GM12878 (cell line): Measurements from ENCODE around the gene POLR1G. TPM values are rescaled to one million over a fixed set of nuclear protein-coding genes. Genes with fewer than 3 reads are reported as not detected.
"Not testable (repeated sequence)": the region's sequence is repeated elsewhere in the genome, so short reads cannot be mapped to it uniquely, and the experiment has no call there.

Source experiments
- ATAC-seq: fragments of 200-7000 bp; cut with Tn5 transposase; 3 replicates; pipeline ENCODE4 v1.9.1; 2020; ENCODE audit warnings: mild to moderate bottlenecking, moderate library complexity
- BruUV-seq: library from RNA; stranded (reverse); fragments of 400-500 nt; replicated peaks from 2 replicates; lab custom pipeline; 2021; lab: Mats Ljungman, UMichigan
- CTCF ChIA-PET: fragments of 300-600 bp; sonication (Branson Sonifier 250); formaldehyde crosslinking; extraction: SDS; loops from one replicate; lab custom pipeline; 2021; ENCODE audit warnings: inconsistent platforms; lab: Yijun Ruan, JAX
- POLR2A ChIA-PET: fragments of 350-600 bp; formaldehyde crosslinking; extraction: SDS; loops from one replicate; lab custom pipeline; 2021; ENCODE audit warnings: inconsistent platforms; lab: Charles Lee
- RAD21 ChIA-PET: fragments of 300-600 bp; sonication (Branson Sonifier 250); formaldehyde crosslinking; loops from one replicate; lab custom pipeline; 2023; ENCODE audit warnings: antibody characterized with exemption; ENCODE audit not compliant: unreplicated experiment; lab: Charles Lee
- SMC1A ChIA-PET: fragments of 300-600 bp; sonication (Branson Sonifier 250); formaldehyde crosslinking; loops from one replicate; lab custom pipeline; 2023; ENCODE audit not compliant: unreplicated experiment, uncharacterized antibody; lab: Charles Lee
- DNase-seq: peaks from one replicate; pipeline ENCODE4 v3.0.0-alpha.2; 2011; ENCODE audit warnings: low read depth, low spot score
- FAIRE-seq: peaks from 3 replicates; lab custom pipeline; 2011; peaks lifted over from hg19 to GRCh38; lab: Jason Lieb, UNC
- H2AFZ ChIP-seq: 2 replicates; pipeline ENCODE4 v1.6.0; 2011; ENCODE audit warnings: low read depth, low read length, control low read depth; ENCODE audit not compliant: control insufficient read depth
- H3K27ac ChIP-seq: 2 replicates; pipeline ENCODE4 v1.5.1; 2011; ENCODE audit warnings: control low read depth; ENCODE audit not compliant: control insufficient read depth, insufficient read depth
- H3K27me3 ChIP-seq, 2 experiments: replicated peaks in 1 of 2; 2 replicates each; pipeline versions ENCODE4 v1.6.0 to v1.6.1; 2011; ENCODE audit warnings: low read length in 1 of 2; ENCODE audit not compliant: control insufficient read depth in 2 of 2, insufficient read depth in 2 of 2
- H3K36me3 ChIP-seq, 2 experiments: 2 replicates each; pipeline ENCODE4 v1.5.1; 2011; ENCODE audit warnings: low read length in 1 of 2; ENCODE audit not compliant: control insufficient read depth in 2 of 2, insufficient read depth in 2 of 2
- H3K4me1 ChIP-seq: 2 replicates; pipeline ENCODE4 v1.6.1; 2011; ENCODE audit warnings: mild to moderate bottlenecking, low read length, moderate library complexity, mixed read lengths; ENCODE audit not compliant: control insufficient read depth, insufficient read depth
- H3K4me2 ChIP-seq: 2 replicates; pipeline ENCODE4 v1.6.0; 2011; ENCODE audit warnings: control low read depth; ENCODE audit not compliant: control insufficient read depth, insufficient read depth
- H3K4me3 ChIP-seq: fragments of 200-600 bp; sonication (generic); 2 replicates; pipeline ENCODE4 v1.5.1; 2016
- H3K79me2 ChIP-seq: 2 replicates; pipeline ENCODE4 v1.6.0; 2011; ENCODE audit warnings: low read length; ENCODE audit not compliant: control insufficient read depth, insufficient read depth
- H3K9ac ChIP-seq: 2 replicates; pipeline ENCODE4 v1.8.0; 2011; ENCODE audit warnings: low read length, control low read depth, mixed read lengths; ENCODE audit not compliant: control insufficient read depth, insufficient read depth
- H3K9me3 ChIP-seq: replicated peaks from 3 replicates; pipeline ENCODE4 v1.5.1; 2011; ENCODE audit warnings: mild to moderate bottlenecking, low read length; ENCODE audit not compliant: control insufficient read depth, insufficient read depth
- H4K20me1 ChIP-seq: 2 replicates; pipeline ENCODE4 v1.6.0; 2011; ENCODE audit not compliant: control insufficient read depth, insufficient read depth
- BACH1 ChIP-seq: fragments of 450-650 bp; IDR thresholded peaks from 2 replicates; pipeline ENCODE4 v1.6.1; 2017; ENCODE audit warnings: mild to moderate bottlenecking, borderline replicate concordance
- BCL11A ChIP-seq: IDR thresholded peaks from 2 replicates; pipeline ENCODE4 v1.6.1; 2011; ENCODE audit warnings: low read depth, low read length
- CHD4 ChIP-seq: fragments of 200-600 bp; sonication (generic); IDR thresholded peaks from 2 replicates; pipeline ENCODE4 v1.6.1; 2016; ENCODE audit warnings: mild to moderate bottlenecking
- EED ChIP-seq: sonication (generic); IDR thresholded peaks from 2 replicates; pipeline ENCODE4 v1.6.1; 2016; ENCODE audit warnings: antibody characterized with exemption, low read depth
- FOS ChIP-seq: IDR thresholded peaks from 3 replicates; pipeline ENCODE4 v1.6.1; 2011; ENCODE audit warnings: borderline replicate concordance; ENCODE audit not compliant: insufficient read length; ENCODE audit errors: extremely low read depth
- HDAC6 ChIP-seq: fragments of 200-600 bp; sonication (generic); IDR thresholded peaks from one replicate; pipeline ENCODE4 v1.8.0; 2017; ENCODE audit warnings: antibody characterized with exemption; ENCODE audit not compliant: unreplicated experiment
- MTA3 ChIP-seq: IDR thresholded peaks from 2 replicates; pipeline ENCODE4 v1.6.1; 2012; ENCODE audit warnings: low read length, inconsistent platforms, borderline replicate concordance
- MYB ChIP-seq: fragments of 150-350 bp; IDR thresholded peaks from 2 replicates; pipeline ENCODE4 v1.6.1; 2014; ENCODE audit warnings: mild to moderate bottlenecking, low read depth, low read length, borderline replicate concordance
- NRF1 ChIP-seq: conservative IDR thresholded peaks from 2 replicates; pipeline ENCODE4 v1.6.1; 2011; ENCODE audit warnings: mild to moderate bottlenecking, low read depth, low read length, improper control_type of control experiment
- POU2F2 ChIP-seq: IDR thresholded peaks from 3 replicates; pipeline ENCODE4 v1.6.1; 2011; ENCODE audit warnings: low read depth, mild to moderate bottlenecking, low read length, borderline replicate concordance
- ZBED1 ChIP-seq: IDR thresholded peaks from 2 replicates; pipeline ENCODE4 v1.6.1; 2016; ENCODE audit warnings: borderline replicate concordance
- ZNF207 ChIP-seq: fragments of 450-650 bp; IDR thresholded peaks from 2 replicates; pipeline ENCODE4 v1.6.1; 2014; ENCODE audit warnings: antibody characterized with exemption, mild to moderate bottlenecking, borderline replicate concordance
- ZZZ3 ChIP-seq: IDR thresholded peaks from 2 replicates; pipeline ENCODE4 v1.6.1; 2011; ENCODE audit warnings: low read depth; ENCODE audit not compliant: control insufficient read depth, insufficient read length
- WGBS: methylation state at CpG from one replicate; pipeline ENCODE4 v1.1.6; 2016; ENCODE audit warnings: low lambda C conversion rate; ENCODE audit not compliant: insufficient replicate concordance, insufficient coverage; ENCODE audit errors: missing lambda C conversion rate; 5-methylcytosine and 5-hydroxymethylcytosine counted together
- in situ Hi-C: fragments of 300-500 bp; cut with MboI; formaldehyde crosslinking; loops from 9 replicates; pipeline ENCODE4 v1.14.3; 2018; ENCODE audit warnings: mixed read lengths
- intact Hi-C: fragments of 100-400 bp; cut with micrococcal nuclease; formaldehyde crosslinking; loops from one replicate; pipeline ENCODE4 v1.14.2; 2022; ENCODE audit not compliant: unreplicated experiment
- polyA plus RNA-seq, 11 experiments: library from polyadenylated mRNA; depleted of rRNA in 4 of 11; unstranded in 6 of 11; stranded (reverse) in 5 of 11; fragments of >200 nt; fragmentation: Nextera tagmentation in 4 of 11; fragmentation: Illumina TruSeq in 1 of 11; extraction: Ambion mirVana in 4 of 11; extraction: Trizol in 1 of 11; gene quantifications; 1 replicate in 1 of 11; 2 replicates in 10 of 11; pipeline versions ENCODE4 v1.2.1 to v1.2.3, GENCODE V29; 2011 to 2016; ENCODE audit warnings: inconsistent platforms in 2 of 11, missing spikeins in 2 of 11, low read depth in 1 of 11
- total RNA-seq, 4 experiments: library from RNA; depleted of rRNA in 3 of 4; stranded (reverse); fragments of >200 nt in 3 of 4; fragmentation: Illumina TruSeq in 1 of 4; extraction: Trizol in 1 of 4; gene quantifications; 2 replicates each; pipeline versions ENCODE4 v1.2.1 to v1.2.3, GENCODE V29; 2013 to 2021
- TF ChIP-seq, protein P1 (sequence below): fragments of 450-650 bp; IDR thresholded peaks from 2 replicates; pipeline ENCODE4 v1.6.1; 2016; ENCODE audit warnings: mild to moderate bottlenecking

POLR1G gene
- total and polyA plus RNA-seq, 10 of the 15 experiments (the other 5 are each of a cell fraction or from before 2014, with no cell fraction given), result 2.0 to 30.9 (median 20.5) TPM

- intact Hi-C loops, result loop anchor here (10.0 kb wide), 1 partner anchor 238 kb away; no protein-coding TSS in a partner anchor
- Histone ChIP-seq H3K4me3 (peak overlapping the region; percentile 98), H3K9ac (peak overlapping the region; percentile 76), H3K79me2 (peaks cover 7% of the 10 kb centered on the region), H3K27ac (peak overlapping the region; percentile 89; the same call in 1 of the 2 replicates), H3K36me3 (peaks cover 0 to 1% of the 10 kb centered on the region in 2 experiments; a peak in 2 of 4 replicates), H4K20me1 (no peaks in the 10 kb centered on the region), H3K9me3 (no peaks in the 10 kb centered on the region), H3K4me1 (peaks cover 4% of the 10 kb centered on the region), H3K27me3 (no peaks in the 10 kb centered on the region; a peak in 1 of 4 replicates), H2AFZ (no peak overlapping the region), H3K4me2 (peak overlapping the region; percentile 96)
- no peak for FAIRE-seq
- no peak for ATAC-seq
- no TSS peak for BruUV-seq
- in situ Hi-C loops, result no loop called here
- no peak for DNase-seq
- no peak for TF ChIP-seq CHD4
- TF ChIP-seq EED, result no peak
- no peak for TF ChIP-seq ZNF207
- TF ChIP-seq BCL11A, result no peak
- no peak for TF ChIP-seq HDAC6
- no peak for TF ChIP-seq ZZZ3
- no peak for TF ChIP-seq MYB
- no peak for TF ChIP-seq POU2F2
- no peak for TF ChIP-seq FOS
- TF ChIP-seq MTA3, result no peak
- TF ChIP-seq, protein P1, sequence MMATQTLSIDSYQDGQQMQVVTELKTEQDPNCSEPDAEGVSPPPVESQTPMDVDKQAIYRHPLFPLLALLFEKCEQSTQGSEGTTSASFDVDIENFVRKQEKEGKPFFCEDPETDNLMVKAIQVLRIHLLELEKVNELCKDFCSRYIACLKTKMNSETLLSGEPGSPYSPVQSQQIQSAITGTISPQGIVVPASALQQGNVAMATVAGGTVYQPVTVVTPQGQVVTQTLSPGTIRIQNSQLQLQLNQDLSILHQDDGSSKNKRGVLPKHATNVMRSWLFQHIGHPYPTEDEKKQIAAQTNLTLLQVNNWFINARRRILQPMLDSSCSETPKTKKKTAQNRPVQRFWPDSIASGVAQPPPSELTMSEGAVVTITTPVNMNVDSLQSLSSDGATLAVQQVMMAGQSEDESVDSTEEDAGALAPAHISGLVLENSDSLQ, result no peak
- TF ChIP-seq ZBED1, result no peak
- TF ChIP-seq NRF1, result no peak
- no peak for TF ChIP-seq BACH1
- WGBS, result under 1% methylated on average over 10 of the region's 10 CpGs
- SMC1A ChIA-PET, result interaction anchor here (0.7 kb wide), 1 partner anchor 72 kb away, joined by 3 read pairs; no protein-coding TSS in a partner anchor
- RAD21 ChIA-PET, result interaction anchor here (0.9 kb wide), 1 partner anchor 14 kb away, joined by 6 read pairs; no protein-coding TSS in a partner anchor
- POLR2A ChIA-PET, result interaction anchor here (0.8 to 1.5 kb wide), 2 partner anchors 16 to 78 kb away, joined by 3 read pairs; no protein-coding TSS in a partner anchor
- CTCF ChIA-PET, result interaction anchor here (1.1 to 1.3 kb wide), 2 partner anchors 24 to 71 kb away, joined by 3 to 4 read pairs; no protein-coding TSS in a partner anchor
Measured at GRCh38 chr19:45407091-45407375, 589 bp downstream of the POLR1G start.

- ChIA-PET SMC1A (interaction anchor here (0.7 kb wide), 1 partner anchor 71 kb away, joined by 3 read pairs; no protein-coding TSS in a partner anchor), CTCF (interaction anchor here (1.1 to 1.3 kb wide), 4 partner anchors 14 to 71 kb away, joined by 3 to 4 read pairs (median 4); no protein-coding TSS in a partner anchor), RAD21 (interaction anchor here (0.9 kb wide), 1 partner anchor 14 kb away, joined by 6 read pairs; no protein-coding TSS in a partner anchor), POLR2A (interaction anchor here (0.8 to 1.5 kb wide), 2 partner anchors 16 to 77 kb away, joined by 3 read pairs; no protein-coding TSS in a partner anchor)
- H3K79me2 ChIP-seq, FAIRE-seq, H3K27me3 ChIP-seq, H2AFZ ChIP-seq, H3K27ac ChIP-seq, H4K20me1 ChIP-seq, ATAC-seq, DNase-seq, H3K9me3 ChIP-seq, H3K4me1 ChIP-seq, BruUV-seq, H3K9ac ChIP-seq, in situ Hi-C loops, H3K36me3 ChIP-seq: not testable (repeated sequence)
- H3K4me3 ChIP-seq, result peak overlapping the region; percentile 98
- WGBS, result 93% methylated on average over 5 of the region's 5 CpGs
- intact Hi-C loops, result loop anchor here (10.0 kb wide), 1 partner anchor 237 kb away; no protein-coding TSS in a partner anchor
- peak overlapping the region; percentile 96 for H3K4me2 ChIP-seq
Measured at GRCh38 chr19:45407585-45407984, 1.1 kb downstream of the POLR1G start.
